Neuronal stem cell (in vitro differentiated cells): ENCODE data around the gene FAM222B.
"Not testable (repeated sequence)": the region's sequence is repeated elsewhere in the genome, so short reads cannot be mapped to it uniquely, and the experiment has no call there.

ENCODE experiments used
- DNase-seq: peaks from one replicate; pipeline ENCODE4 v3.0.0-alpha.2; 2013; ENCODE audit warnings: low spot score
- H2AFZ ChIP-seq: one replicate; pipeline ENCODE4 v1.6.1; 2013; ENCODE audit warnings: mild to moderate bottlenecking, low read length, inconsistent platforms
- H2AK5ac ChIP-seq: 2 replicates; pipeline ENCODE4 v1.6.1; 2013; ENCODE audit warnings: low read depth, mild to moderate bottlenecking, inconsistent platforms, low read length, moderate library complexity, mixed read lengths
- H2BK120ac ChIP-seq: 2 replicates; pipeline ENCODE4 v1.6.1; 2013; ENCODE audit warnings: low read depth, mild to moderate bottlenecking, inconsistent platforms, low read length, moderate library complexity, mixed read lengths
- H2BK12ac ChIP-seq: one replicate; pipeline ENCODE4 v1.6.1; 2013; ENCODE audit warnings: low read length, inconsistent platforms
- H2BK15ac ChIP-seq: 2 replicates; pipeline ENCODE4 v1.6.1; 2013; ENCODE audit warnings: mild to moderate bottlenecking, low read length, inconsistent platforms, mixed read lengths
- H2BK5ac ChIP-seq: one replicate; pipeline ENCODE4 v1.6.1; 2013; ENCODE audit warnings: inconsistent platforms, mild to moderate bottlenecking, low read length, moderate library complexity
- H3K14ac ChIP-seq: one replicate; pipeline ENCODE4 v1.6.1; 2013; ENCODE audit warnings: low read length, inconsistent platforms
- H3K18ac ChIP-seq: 2 replicates; pipeline ENCODE4 v1.6.1; 2013; ENCODE audit warnings: low read length, inconsistent platforms
- H3K23ac ChIP-seq: 2 replicates; pipeline ENCODE4 v1.6.1; 2013; ENCODE audit warnings: low read depth, mild to moderate bottlenecking, mixed read lengths, low read length, inconsistent platforms; ENCODE audit not compliant: poor library complexity
- H3K27ac ChIP-seq: replicated peaks from 3 replicates; pipeline ENCODE4 v1.5.1; 2013; ENCODE audit warnings: low read length, inconsistent platforms
- H3K27me3 ChIP-seq, 3 experiments: 2 replicates each; pipeline ENCODE4 v1.6.1; 2013; ENCODE audit warnings: low read length in 3 of 3, mild to moderate bottlenecking in 2 of 3, inconsistent platforms in 1 of 3, low read depth in 1 of 3, mixed read lengths in 1 of 3, moderate library complexity in 1 of 3; ENCODE audit not compliant: control insufficient read depth in 3 of 3, insufficient read depth in 3 of 3
- H3K36me3 ChIP-seq, 2 donors: replicated peaks in 1 of 2; 2 replicates each; pipeline ENCODE4 v1.6.1; 2013; ENCODE audit warnings: low read length in 2 of 2; ENCODE audit not compliant: control insufficient read depth in 2 of 2, insufficient read depth in 2 of 2
- H3K4ac ChIP-seq: 2 replicates; pipeline ENCODE4 v1.6.1; 2013; ENCODE audit warnings: inconsistent platforms, mild to moderate bottlenecking, low read length, moderate library complexity
- H3K4me1 ChIP-seq, 2 donors: 1 replicate in 1 of 2; 2 replicates in 1 of 2; pipeline ENCODE4 v1.6.1; 2013; ENCODE audit warnings: low read length in 2 of 2, low read depth in 1 of 2; ENCODE audit not compliant: control insufficient read depth in 2 of 2, insufficient read depth in 1 of 2
- H3K4me2 ChIP-seq: one replicate; pipeline ENCODE4 v1.6.1; 2013; ENCODE audit warnings: mild to moderate bottlenecking, low read length, inconsistent platforms; ENCODE audit not compliant: insufficient read depth, poor library complexity, severe bottlenecking
- H3K4me3 ChIP-seq, 2 donors: 2 replicates each; pipeline ENCODE4 v1.5.1; 2013; ENCODE audit warnings: low read length in 2 of 2, mild to moderate bottlenecking in 2 of 2, inconsistent platforms in 1 of 2, moderate library complexity in 1 of 2
- H3K79me1 ChIP-seq: one replicate; pipeline ENCODE4 v1.6.1; 2013; ENCODE audit warnings: low read depth, mild to moderate bottlenecking, inconsistent platforms, low read length, moderate library complexity
- H3K9ac ChIP-seq: one replicate; pipeline ENCODE4 v1.6.1; 2013; ENCODE audit warnings: mild to moderate bottlenecking, low read depth, low read length, inconsistent platforms; ENCODE audit not compliant: poor library complexity
- H3K9me3 ChIP-seq, 2 donors: replicated peaks in 1 of 2; 2 replicates each; pipeline versions ENCODE3 to v1.6.1; 2013; ENCODE audit warnings: low read length in 2 of 2, mild to moderate bottlenecking in 2 of 2, inconsistent platforms in 1 of 2, low read depth in 1 of 2, mixed read lengths in 1 of 2, moderate library complexity in 1 of 2; ENCODE audit not compliant: control insufficient read depth in 2 of 2, insufficient read depth in 1 of 2
- H4K8ac ChIP-seq: one replicate; pipeline ENCODE4 v1.6.1; 2013; ENCODE audit warnings: low read depth, mild to moderate bottlenecking, inconsistent platforms, low read length, moderate library complexity
- H4K91ac ChIP-seq: one replicate; pipeline ENCODE4 v1.6.1; 2013; ENCODE audit warnings: low read length, low read depth, mild to moderate bottlenecking, inconsistent platforms; ENCODE audit not compliant: poor library complexity
- WGBS, 2 donors: extraction: QIAGEN DNeasy Blood & Tissue Kit; methylation state at CpG; one replicate each; pipeline ENCODE4 v1.1.7; 2013; ENCODE audit warnings: missing lambda C conversion rate in 2 of 2, mixed read lengths in 1 of 2; ENCODE audit not compliant: insufficient read length in 2 of 2, insufficient replicate concordance in 1 of 2; ENCODE audit errors: extremely low coverage in 2 of 2; 5-methylcytosine and 5-hydroxymethylcytosine counted together

FAM222B gene

GRCh38 chr17:28788100-28788499, 54.5 kb downstream of the FAM222B start:
- no peak overlapping the region for H2BK12ac ChIP-seq
- no peak overlapping the region for H3K18ac ChIP-seq
- no peak for DNase-seq
- H3K36me3 ChIP-seq, result peaks cover 0 to 14% of the 10 kb centered on the region in 2 donors
- no peak overlapping the region for H4K91ac ChIP-seq
- no peak overlapping the region for H3K23ac ChIP-seq
- no peak overlapping the region for H3K9ac ChIP-seq
- H3K27me3 ChIP-seq, result no peaks in the 10 kb centered on the region
- H3K4me2 ChIP-seq, result no peak overlapping the region
- no peaks in the 10 kb centered on the region for H3K4me1 ChIP-seq
- no peak overlapping the region for H3K14ac ChIP-seq
- H3K79me1 ChIP-seq, result no peaks in the 10 kb centered on the region
- no peak overlapping the region for H2BK5ac ChIP-seq
- H3K27ac ChIP-seq, result no peak overlapping the region
- no peaks in the 10 kb centered on the region for H3K9me3 ChIP-seq
- no CpG with 5 or more reads among the region's 4 CpGs for WGBS, 2 donors
- H3K4ac ChIP-seq, result no peak overlapping the region
- H2AFZ ChIP-seq, result no peak overlapping the region
- no peak overlapping the region for H3K4me3 ChIP-seq
- H4K8ac ChIP-seq, result no peak overlapping the region
- no peak overlapping the region for H2BK15ac ChIP-seq
- no peak overlapping the region for H2AK5ac ChIP-seq
- no peak overlapping the region for H2BK120ac ChIP-seq

DNA sequence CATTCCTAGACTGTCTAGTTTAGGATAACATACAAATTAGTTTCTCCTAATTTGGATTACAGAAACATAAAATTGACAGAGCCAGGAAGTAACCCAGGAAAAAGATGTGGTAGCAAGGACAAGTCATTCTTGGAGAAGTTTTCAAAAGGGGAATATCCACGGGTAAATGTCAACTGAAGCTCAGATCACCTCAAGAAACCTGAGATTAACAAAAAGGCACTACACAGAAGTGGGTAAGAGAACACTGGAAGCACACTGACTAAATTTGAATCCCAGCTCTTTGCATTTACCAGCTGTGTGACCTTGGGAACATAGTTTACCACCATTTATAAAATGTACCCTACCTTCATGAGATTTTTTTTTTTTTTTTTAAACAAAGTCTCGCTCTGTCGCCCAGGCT, 59.4 kb downstream of the FAM222B start:
- Histone ChIP-seq H2BK5ac (no peak overlapping the region), H3K23ac (no peak overlapping the region), H2BK12ac (no peak overlapping the region), H2AK5ac (no peak overlapping the region), H2BK15ac (no peak overlapping the region), H3K14ac (no peak overlapping the region), H3K4me2 (no peak overlapping the region), H3K9me3 (no peaks in the 10 kb centered on the region), H3K27me3 (no peaks in the 10 kb centered on the region), H3K79me1 (no peaks in the 10 kb centered on the region), H2BK120ac (no peak overlapping the region), H3K18ac (no peak overlapping the region), H4K8ac (no peak overlapping the region), H4K91ac (no peak overlapping the region), H3K9ac (no peak overlapping the region), H2AFZ (no peak overlapping the region), H3K4ac (no peak overlapping the region), H3K27ac (no peak overlapping the region), H3K4me1 (no peaks in the 10 kb centered on the region), H3K36me3 (peaks cover 0 to 25% of the 10 kb centered on the region in 2 donors), H3K4me3 (no peak overlapping the region)
- no peak for DNase-seq
- no CpG with 5 or more reads among the region's 3 CpGs for WGBS, 2 donors

DNA sequence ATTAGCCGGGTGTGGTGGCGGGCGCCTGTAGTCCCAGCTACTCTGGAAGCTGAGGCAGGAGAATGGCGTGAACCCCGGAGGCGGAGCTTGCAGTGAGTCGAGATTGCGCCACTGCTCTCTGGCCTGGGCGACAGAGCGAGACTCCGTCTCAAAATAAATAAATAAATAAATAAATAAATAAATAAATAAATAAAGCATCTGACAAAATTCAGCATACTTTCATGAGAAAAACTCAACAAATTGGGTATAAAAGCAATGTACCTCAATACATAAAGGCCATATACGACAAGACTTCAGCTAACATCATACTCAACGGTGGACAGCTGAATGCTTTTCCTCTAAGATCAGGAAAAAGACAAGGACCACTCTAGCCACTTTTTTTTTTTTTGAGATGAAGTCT, 63.0 kb downstream of the FAM222B start:
- DNase-seq, H4K91ac ChIP-seq, H3K27me3 ChIP-seq, H2AFZ ChIP-seq, H3K14ac ChIP-seq, H2BK12ac ChIP-seq, H3K4me2 ChIP-seq, H3K23ac ChIP-seq, H3K27ac ChIP-seq, H2BK15ac ChIP-seq, H3K4me3 ChIP-seq, H2BK120ac ChIP-seq, H3K79me1 ChIP-seq, H3K4me1 ChIP-seq, H2BK5ac ChIP-seq, H3K9me3 ChIP-seq, H2AK5ac ChIP-seq, H3K4ac ChIP-seq, H3K18ac ChIP-seq, H3K9ac ChIP-seq, H4K8ac ChIP-seq: not testable (repeated sequence)
- WGBS, 2 donors, result no CpG with 5 or more reads among the region's 13 CpGs
- peaks cover 0 to 24% of the 10 kb centered on the region in 2 donors for H3K36me3 ChIP-seq

- Histone ChIP-seq H2BK15ac (no peak overlapping the region), H3K14ac (no peak overlapping the region), H3K4me2 (no peak overlapping the region)
Observed at GRCh38 chr17:28777178-28777577, 65.4 kb downstream of the FAM222B start.

More at GRCh38 chr17:28777178-28777577, 65.4 kb downstream of the FAM222B start:
- Histone ChIP-seq H4K91ac (no peak overlapping the region), H2BK120ac (no peak overlapping the region), H3K27me3 (no peaks in the 10 kb centered on the region), H3K4ac (no peak overlapping the region), H2AFZ (no peak overlapping the region), H2BK5ac (no peak overlapping the region), H3K27ac (no peak overlapping the region), H3K79me1 (no peaks in the 10 kb centered on the region), H3K9me3 (no peaks in the 10 kb centered on the region), H2BK12ac (no peak overlapping the region), H3K9ac (no peak overlapping the region), H3K4me1 (no peaks in the 10 kb centered on the region), H3K18ac (no peak overlapping the region), H3K23ac (no peak overlapping the region), H2AK5ac (no peak overlapping the region), H3K4me3 (no peak overlapping the region), H3K36me3 (peaks cover 0 to 29% of the 10 kb centered on the region in 2 donors), H4K8ac (no peak overlapping the region)
- DNase-seq, result no peak
- WGBS, 2 donors, result no CpG with 5 or more reads among the region's 1 CpG
